ENCODE measurements around the gene DNM2. TPM values are rescaled to one million over a fixed set of nuclear protein-coding genes. Genes with fewer than 3 reads are reported as not detected.

Gene DNM2
- total and polyA plus RNA-seq, 2 of the 13 experiments (the other 11 are each of a cell fraction or from before 2014, with no cell fraction given), result 41.7 to 59.8 TPM

DNA sequence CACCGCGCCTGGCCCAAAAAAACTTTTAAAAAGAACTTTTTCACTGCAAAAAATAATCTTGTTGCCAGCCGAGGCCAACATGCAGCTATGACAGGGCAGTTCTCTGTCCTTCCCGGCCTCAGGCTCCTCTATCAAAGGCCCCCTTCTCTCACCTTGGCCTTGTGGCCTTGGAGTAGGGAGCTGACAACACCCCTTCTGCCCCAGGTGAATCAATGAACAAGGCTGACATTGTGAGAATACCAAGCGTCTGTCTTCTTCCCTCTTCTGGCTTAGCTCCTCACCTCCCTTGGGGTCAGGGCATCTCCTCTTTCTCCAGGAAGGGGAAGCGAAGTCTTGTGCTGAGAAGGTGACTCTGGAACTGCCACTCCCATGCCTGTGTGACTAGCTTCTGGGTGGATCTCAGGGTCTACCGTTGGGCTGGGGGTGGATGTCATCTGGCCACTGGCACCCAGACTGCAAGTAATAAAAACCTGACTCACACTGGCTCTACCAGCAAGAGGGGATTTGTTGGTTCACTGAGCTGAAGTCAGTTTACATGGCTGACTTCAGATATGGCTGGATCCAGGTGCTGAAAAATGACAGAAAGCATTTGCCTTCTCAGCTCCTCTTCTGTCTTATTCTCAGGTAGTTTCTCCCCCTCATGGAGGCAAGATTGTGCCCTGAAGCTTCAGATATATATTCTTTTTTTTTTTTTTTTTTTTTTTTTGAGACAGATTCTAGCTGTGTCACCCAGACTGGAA is 136.6 kb downstream of the DNM2 start (continued):
- no peak for TF ChIP-seq KLF16 (CRISPR knock-in tag; IDR thresholded peaks at IDR 0.05)
- no peak for TF ChIP-seq ZNF569 (CRISPR knock-in tag; IDR thresholded peaks at IDR 0.05; ENCODE audit: borderline replicate concordance)
- TF ChIP-seq, protein P1, sequence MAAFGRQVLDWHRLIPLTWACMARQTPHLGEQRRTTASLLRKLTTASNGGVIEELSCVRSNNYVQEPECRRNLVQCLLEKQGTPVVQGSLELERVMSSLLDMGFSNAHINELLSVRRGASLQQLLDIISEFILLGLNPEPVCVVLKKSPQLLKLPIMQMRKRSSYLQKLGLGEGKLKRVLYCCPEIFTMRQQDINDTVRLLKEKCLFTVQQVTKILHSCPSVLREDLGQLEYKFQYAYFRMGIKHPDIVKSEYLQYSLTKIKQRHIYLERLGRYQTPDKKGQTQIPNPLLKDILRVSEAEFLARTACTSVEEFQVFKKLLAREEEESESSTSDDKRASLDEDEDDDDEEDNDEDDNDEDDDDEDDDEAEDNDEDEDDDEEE (CRISPR knock-in tag; IDR thresholded peaks at IDR 0.05), result no peak
- no peak for TF ChIP-seq TBX3 (IDR thresholded peaks at IDR 0.05; ENCODE audit: borderline replicate concordance)
- no peak for TF ChIP-seq ZNF552 (CRISPR knock-in tag; IDR thresholded peaks at IDR 0.05; ENCODE audit: borderline replicate concordance)
- no peak for TF ChIP-seq SP140L (CRISPR knock-in tag; IDR thresholded peaks at IDR 0.05; ENCODE audit: borderline replicate concordance)
- no peak for TF ChIP-seq ZFP36 (IDR thresholded peaks at IDR 0.05; ENCODE audit: borderline replicate concordance, low read depth, low read length, partially characterized antibody)
- peak; percentile 40; the same call in 1 of the 2 replicates for TF ChIP-seq SALL1 (CRISPR knock-in tag; IDR thresholded peaks at IDR 0.05)
- TF ChIP-seq, protein P2, sequence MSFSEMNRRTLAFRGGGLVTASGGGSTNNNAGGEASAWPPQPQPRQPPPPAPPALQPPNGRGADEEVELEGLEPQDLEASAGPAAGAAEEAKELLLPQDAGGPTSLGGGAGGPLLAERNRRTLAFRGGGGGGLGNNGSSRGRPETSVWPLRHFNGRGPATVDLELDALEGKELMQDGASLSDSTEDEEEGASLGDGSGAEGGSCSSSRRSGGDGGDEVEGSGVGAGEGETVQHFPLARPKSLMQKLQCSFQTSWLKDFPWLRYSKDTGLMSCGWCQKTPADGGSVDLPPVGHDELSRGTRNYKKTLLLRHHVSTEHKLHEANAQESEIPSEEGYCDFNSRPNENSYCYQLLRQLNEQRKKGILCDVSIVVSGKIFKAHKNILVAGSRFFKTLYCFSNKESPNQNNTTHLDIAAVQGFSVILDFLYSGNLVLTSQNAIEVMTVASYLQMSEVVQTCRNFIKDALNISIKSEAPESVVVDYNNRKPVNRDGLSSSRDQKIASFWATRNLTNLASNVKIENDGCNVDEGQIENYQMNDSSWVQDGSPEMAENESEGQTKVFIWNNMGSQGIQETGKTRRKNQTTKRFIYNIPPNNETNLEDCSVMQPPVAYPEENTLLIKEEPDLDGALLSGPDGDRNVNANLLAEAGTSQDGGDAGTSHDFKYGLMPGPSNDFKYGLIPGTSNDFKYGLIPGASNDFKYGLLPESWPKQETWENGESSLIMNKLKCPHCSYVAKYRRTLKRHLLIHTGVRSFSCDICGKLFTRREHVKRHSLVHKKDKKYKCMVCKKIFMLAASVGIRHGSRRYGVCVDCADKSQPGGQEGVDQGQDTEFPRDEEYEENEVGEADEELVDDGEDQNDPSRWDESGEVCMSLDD (CRISPR knock-in tag; IDR thresholded peaks at IDR 0.05; ENCODE audit: borderline replicate concordance), result no peak
- no peak for TF ChIP-seq ZNF841 (CRISPR knock-in tag; IDR thresholded peaks at IDR 0.05; ENCODE audit: borderline replicate concordance)
- no peak for TF ChIP-seq ZNF766 (CRISPR knock-in tag; IDR thresholded peaks at IDR 0.05; ENCODE audit: borderline replicate concordance)
- no peak for TF ChIP-seq NFKBIZ (CRISPR knock-in tag; IDR thresholded peaks at IDR 0.05)
- 0 out of 2 replicates have a peak, but pooled peaks have one; percentile 61 for TF ChIP-seq NR2F2 (IDR thresholded peaks at IDR 0.05; ENCODE audit: borderline replicate concordance, low read depth)
- TF ChIP-seq NR2C2 (CRISPR knock-in tag; IDR thresholded peaks at IDR 0.05; ENCODE audit: borderline replicate concordance), result no peak
- TF ChIP-seq NFIC (IDR thresholded peaks at IDR 0.05; ENCODE audit: low read length), result no peak
- TF ChIP-seq, protein P3, sequence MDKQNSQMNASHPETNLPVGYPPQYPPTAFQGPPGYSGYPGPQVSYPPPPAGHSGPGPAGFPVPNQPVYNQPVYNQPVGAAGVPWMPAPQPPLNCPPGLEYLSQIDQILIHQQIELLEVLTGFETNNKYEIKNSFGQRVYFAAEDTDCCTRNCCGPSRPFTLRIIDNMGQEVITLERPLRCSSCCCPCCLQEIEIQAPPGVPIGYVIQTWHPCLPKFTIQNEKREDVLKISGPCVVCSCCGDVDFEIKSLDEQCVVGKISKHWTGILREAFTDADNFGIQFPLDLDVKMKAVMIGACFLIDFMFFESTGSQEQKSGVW (CRISPR knock-in tag; IDR thresholded peaks at IDR 0.05; ENCODE audit: borderline replicate concordance), result no peak
- peak; percentile 99 for TF ChIP-seq ZNF329 (CRISPR knock-in tag; IDR thresholded peaks at IDR 0.05; ENCODE audit: low read depth)
- TF ChIP-seq, protein P4, sequence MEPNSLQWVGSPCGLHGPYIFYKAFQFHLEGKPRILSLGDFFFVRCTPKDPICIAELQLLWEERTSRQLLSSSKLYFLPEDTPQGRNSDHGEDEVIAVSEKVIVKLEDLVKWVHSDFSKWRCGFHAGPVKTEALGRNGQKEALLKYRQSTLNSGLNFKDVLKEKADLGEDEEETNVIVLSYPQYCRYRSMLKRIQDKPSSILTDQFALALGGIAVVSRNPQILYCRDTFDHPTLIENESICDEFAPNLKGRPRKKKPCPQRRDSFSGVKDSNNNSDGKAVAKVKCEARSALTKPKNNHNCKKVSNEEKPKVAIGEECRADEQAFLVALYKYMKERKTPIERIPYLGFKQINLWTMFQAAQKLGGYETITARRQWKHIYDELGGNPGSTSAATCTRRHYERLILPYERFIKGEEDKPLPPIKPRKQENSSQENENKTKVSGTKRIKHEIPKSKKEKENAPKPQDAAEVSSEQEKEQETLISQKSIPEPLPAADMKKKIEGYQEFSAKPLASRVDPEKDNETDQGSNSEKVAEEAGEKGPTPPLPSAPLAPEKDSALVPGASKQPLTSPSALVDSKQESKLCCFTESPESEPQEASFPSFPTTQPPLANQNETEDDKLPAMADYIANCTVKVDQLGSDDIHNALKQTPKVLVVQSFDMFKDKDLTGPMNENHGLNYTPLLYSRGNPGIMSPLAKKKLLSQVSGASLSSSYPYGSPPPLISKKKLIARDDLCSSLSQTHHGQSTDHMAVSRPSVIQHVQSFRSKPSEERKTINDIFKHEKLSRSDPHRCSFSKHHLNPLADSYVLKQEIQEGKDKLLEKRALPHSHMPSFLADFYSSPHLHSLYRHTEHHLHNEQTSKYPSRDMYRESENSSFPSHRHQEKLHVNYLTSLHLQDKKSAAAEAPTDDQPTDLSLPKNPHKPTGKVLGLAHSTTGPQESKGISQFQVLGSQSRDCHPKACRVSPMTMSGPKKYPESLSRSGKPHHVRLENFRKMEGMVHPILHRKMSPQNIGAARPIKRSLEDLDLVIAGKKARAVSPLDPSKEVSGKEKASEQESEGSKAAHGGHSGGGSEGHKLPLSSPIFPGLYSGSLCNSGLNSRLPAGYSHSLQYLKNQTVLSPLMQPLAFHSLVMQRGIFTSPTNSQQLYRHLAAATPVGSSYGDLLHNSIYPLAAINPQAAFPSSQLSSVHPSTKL (CRISPR knock-in tag; IDR thresholded peaks at IDR 0.05), result peak; percentile 56
- TF ChIP-seq NR2F6 (IDR thresholded peaks at IDR 0.05), result peak; percentile 76
- no peak for TF ChIP-seq NR2F6 (CRISPR knock-in tag; IDR thresholded peaks at IDR 0.05)
- TF ChIP-seq AKAP8 (CRISPR knock-in tag; IDR thresholded peaks at IDR 0.05), result no peak
- TF ChIP-seq ZNF333 (CRISPR knock-in tag; IDR thresholded peaks at IDR 0.05; ENCODE audit: borderline replicate concordance), result no peak

Data from HepG2 (cell line).